MM.1S (cell line): ENCODE measurements around the gene FBN2.
"Not testable (repeated sequence)": the region's sequence is repeated elsewhere in the genome, so short reads cannot be mapped to it uniquely, and the experiment has no call there.

Source experiments
- DNase-seq: peaks from one replicate; pipeline ENCODE4 v3.0.0-alpha.2; 2015
- H2AFZ ChIP-seq: fragments of 300-600 bp; sonication (generic); 2 replicates; pipeline ENCODE4 v1.6.0; 2016; ENCODE audit warnings: antibody characterized with exemption, low read length
- H3F3A ChIP-seq: fragments of 300-600 bp; sonication (generic); 2 replicates; pipeline ENCODE4 v1.6.1; 2016; ENCODE audit warnings: mild to moderate bottlenecking, antibody characterized with exemption, low read length, moderate library complexity, mixed read lengths; ENCODE audit not compliant: insufficient read depth
- H3K27ac ChIP-seq: fragments of 300-600 bp; sonication (generic); 2 replicates; pipeline ENCODE4 v1.5.1; 2016; ENCODE audit warnings: mild to moderate bottlenecking, low read length
- H3K27me3 ChIP-seq: fragments of 300-600 bp; sonication (generic); replicated peaks from 2 replicates; pipeline ENCODE4 v1.6.0; 2016; ENCODE audit warnings: low read length; ENCODE audit not compliant: insufficient read depth
- H3K36me3 ChIP-seq: fragments of 300-600 bp; sonication (generic); replicated peaks from 2 replicates; pipeline ENCODE4 v1.6.1; 2016; ENCODE audit warnings: mild to moderate bottlenecking, low read length, mixed read lengths; ENCODE audit not compliant: insufficient read depth
- H3K4me1 ChIP-seq: fragments of 300-600 bp; sonication (generic); 2 replicates; pipeline ENCODE4 v1.6.1; 2016; ENCODE audit warnings: low read length, mixed read lengths
- H3K4me2 ChIP-seq: fragments of 300-600 bp; sonication (generic); 2 replicates; pipeline ENCODE4 v1.6.0; 2016; ENCODE audit warnings: low read depth, low read length
- H3K4me3 ChIP-seq: fragments of 300-600 bp; sonication (generic); 2 replicates; pipeline ENCODE4 v1.5.1; 2016; ENCODE audit warnings: low read length, mixed read lengths
- H3K79me2 ChIP-seq: fragments of 300-600 bp; sonication (generic); 2 replicates; pipeline ENCODE4 v1.6.1; 2016; ENCODE audit warnings: mixed run types, low read length, mixed read lengths
- H3K9ac ChIP-seq: fragments of 300-600 bp; sonication (generic); 2 replicates; pipeline ENCODE4 v1.6.1; 2016; ENCODE audit warnings: low read length, mixed read lengths
- H3K9me2 ChIP-seq: fragments of 300-600 bp; sonication (generic); replicated peaks from 2 replicates; pipeline ENCODE4 v1.6.1; 2016; ENCODE audit warnings: mild to moderate bottlenecking, low read length, mixed read lengths; ENCODE audit not compliant: insufficient read depth
- H3K9me3 ChIP-seq: fragments of 300-600 bp; sonication (generic); replicated peaks from 2 replicates; pipeline ENCODE4 v1.6.1; 2016; ENCODE audit warnings: mild to moderate bottlenecking, low read length, mixed read lengths; ENCODE audit not compliant: insufficient read depth
- H4K20me1 ChIP-seq: fragments of 300-600 bp; sonication (generic); 2 replicates; pipeline ENCODE4 v1.6.1; 2016; ENCODE audit warnings: mild to moderate bottlenecking, low read length, moderate library complexity, mixed read lengths; ENCODE audit not compliant: insufficient read depth
- EZH2 ChIP-seq: fragments of 300-600 bp; sonication (generic); optimal IDR thresholded peaks from 2 replicates; pipeline ENCODE3; 2017; ENCODE audit warnings: low read depth, mild to moderate bottlenecking, antibody characterized with exemption, low read length, mixed read lengths
- EZH2phosphoT487 ChIP-seq: fragments of 300-600 bp; sonication (generic); IDR thresholded peaks from 2 replicates; pipeline ENCODE4 v1.6.1; 2018; ENCODE audit warnings: antibody characterized with exemption, low read length
- TF ChIP-seq, protein P1 (sequence below): fragments of 300-600 bp; sonication (generic); IDR thresholded peaks from 2 replicates; pipeline ENCODE4 v1.5.1; 2016; ENCODE audit warnings: antibody characterized with exemption, low read length, mixed read lengths

Gene FBN2

GRCh38 chr5:128405159-128405558 is 132.9 kb downstream of the FBN2 start:
- Histone ChIP-seq H2AFZ (no peak overlapping the region), H3K9ac (no peak overlapping the region), H3F3A (no peaks in the 10 kb centered on the region), H3K9me2 (no peaks in the 10 kb centered on the region), H3K27me3 (no peaks in the 10 kb centered on the region), H3K4me3 (no peak overlapping the region), H3K4me2 (no peak overlapping the region), H3K36me3 (no peaks in the 10 kb centered on the region), H3K79me2 (no peaks in the 10 kb centered on the region), H3K9me3 (no peaks in the 10 kb centered on the region), H3K27ac (no peak overlapping the region), H3K4me1 (no peaks in the 10 kb centered on the region), H4K20me1 (no peaks in the 10 kb centered on the region)
- no peak for DNase-seq
- TF ChIP-seq EZH2 = no peak
- TF ChIP-seq EZH2phosphoT487 = no peak
- TF ChIP-seq, protein P1, sequence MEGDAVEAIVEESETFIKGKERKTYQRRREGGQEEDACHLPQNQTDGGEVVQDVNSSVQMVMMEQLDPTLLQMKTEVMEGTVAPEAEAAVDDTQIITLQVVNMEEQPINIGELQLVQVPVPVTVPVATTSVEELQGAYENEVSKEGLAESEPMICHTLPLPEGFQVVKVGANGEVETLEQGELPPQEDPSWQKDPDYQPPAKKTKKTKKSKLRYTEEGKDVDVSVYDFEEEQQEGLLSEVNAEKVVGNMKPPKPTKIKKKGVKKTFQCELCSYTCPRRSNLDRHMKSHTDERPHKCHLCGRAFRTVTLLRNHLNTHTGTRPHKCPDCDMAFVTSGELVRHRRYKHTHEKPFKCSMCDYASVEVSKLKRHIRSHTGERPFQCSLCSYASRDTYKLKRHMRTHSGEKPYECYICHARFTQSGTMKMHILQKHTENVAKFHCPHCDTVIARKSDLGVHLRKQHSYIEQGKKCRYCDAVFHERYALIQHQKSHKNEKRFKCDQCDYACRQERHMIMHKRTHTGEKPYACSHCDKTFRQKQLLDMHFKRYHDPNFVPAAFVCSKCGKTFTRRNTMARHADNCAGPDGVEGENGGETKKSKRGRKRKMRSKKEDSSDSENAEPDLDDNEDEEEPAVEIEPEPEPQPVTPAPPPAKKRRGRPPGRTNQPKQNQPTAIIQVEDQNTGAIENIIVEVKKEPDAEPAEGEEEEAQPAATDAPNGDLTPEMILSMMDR = no peak

DNA sequence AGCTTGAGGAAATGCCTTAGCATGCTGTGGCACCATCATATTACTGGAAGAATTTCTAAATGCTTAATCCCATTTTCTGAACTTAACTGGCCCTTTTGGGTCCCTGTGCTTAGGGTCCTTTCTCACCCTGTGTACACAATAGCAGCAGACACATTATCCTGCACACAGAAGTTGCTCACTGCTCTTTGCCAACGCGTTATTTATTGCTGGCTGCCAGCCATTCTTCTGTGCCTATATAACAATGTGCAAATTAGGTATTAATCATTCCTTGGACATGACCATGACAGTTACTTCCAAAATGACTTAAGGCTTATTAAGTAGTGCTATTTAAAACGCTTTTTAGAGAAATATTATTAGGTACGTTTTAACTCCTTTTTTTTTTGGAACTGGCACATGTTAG is 134.7 kb downstream of the FBN2 start:
- Histone ChIP-seq H3K4me3 (no peak overlapping the region), H3K9ac (no peak overlapping the region), H3K9me3 (no peaks in the 10 kb centered on the region), H3K79me2 (no peaks in the 10 kb centered on the region), H3K9me2 (no peaks in the 10 kb centered on the region), H2AFZ (no peak overlapping the region), H3F3A (no peaks in the 10 kb centered on the region), H3K4me1 (no peaks in the 10 kb centered on the region), H3K36me3 (no peaks in the 10 kb centered on the region), H3K27me3 (no peaks in the 10 kb centered on the region), H3K27ac (no peak overlapping the region), H3K4me2 (no peak overlapping the region), H4K20me1 (no peaks in the 10 kb centered on the region)
- TF ChIP-seq EZH2 = no peak
- TF ChIP-seq EZH2phosphoT487 = no peak
- TF ChIP-seq, protein P1 = no peak
- no peak for DNase-seq

DNA sequence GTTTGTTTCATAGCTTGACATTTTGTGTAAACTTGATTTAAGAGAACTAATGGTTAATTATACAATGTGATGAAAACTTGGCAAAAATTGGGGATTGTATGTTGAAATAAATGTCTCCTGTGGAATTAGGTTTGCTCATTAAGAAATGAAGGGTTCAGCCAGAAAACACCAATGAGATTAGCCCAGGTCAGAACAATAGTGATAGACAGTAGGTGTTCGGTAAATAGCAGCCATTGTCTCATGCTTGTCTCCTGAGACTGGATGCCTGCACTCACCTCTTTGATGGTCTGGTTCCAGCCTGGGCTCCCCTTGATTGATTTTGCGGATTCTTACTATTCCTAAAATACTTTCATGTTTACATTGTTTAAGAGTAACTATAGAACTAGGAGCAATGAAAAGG is 135.5 kb downstream of the FBN2 start:
- Histone ChIP-seq H2AFZ (no peak overlapping the region), H3K4me1 (no peaks in the 10 kb centered on the region), H3K27me3 (no peaks in the 10 kb centered on the region), H3K79me2 (no peaks in the 10 kb centered on the region), H3K36me3 (no peaks in the 10 kb centered on the region), H3K9me2 (no peaks in the 10 kb centered on the region), H3F3A (no peaks in the 10 kb centered on the region), H3K4me2 (no peak overlapping the region), H3K9ac (no peak overlapping the region), H3K4me3 (no peak overlapping the region), H3K9me3 (no peaks in the 10 kb centered on the region), H4K20me1 (no peaks in the 10 kb centered on the region), H3K27ac (no peak overlapping the region)
- no peak for TF ChIP-seq EZH2phosphoT487
- no peak for TF ChIP-seq EZH2
- TF ChIP-seq, protein P1 = no peak
- DNase-seq = no peak

GRCh38 chr5:128400766-128401165 is 137.3 kb downstream of the FBN2 start:
- not testable (repeated sequence) for H4K20me1 ChIP-seq, H3K9me3 ChIP-seq, H3K9me2 ChIP-seq, H2AFZ ChIP-seq, H3K27ac ChIP-seq, H3K36me3 ChIP-seq, DNase-seq, H3K4me2 ChIP-seq, H3K4me3 ChIP-seq, H3K79me2 ChIP-seq, H3K27me3 ChIP-seq, H3K9ac ChIP-seq, H3K4me1 ChIP-seq, H3F3A ChIP-seq
